ENCODE data around the gene UBAP1L. TPM values are rescaled to one million over a fixed set of nuclear protein-coding genes. Genes with fewer than 3 reads are reported as not detected.

UBAP1L gene
- total RNA-seq, 1 donor from 2014 or later = 1.4 TPM

- DNase-seq (ENCODE audit: low read depth) = peak; percentile 98
Measured at GRCh38 chr15:65044724-65045481, 70.1 kb downstream of the UBAP1L start, which contains the start of gene SLC51B. SLC51B (plus strand) TSS chr15:65045387; CDS start chr15:65050005, 4,618 bp downstream.

DNA sequence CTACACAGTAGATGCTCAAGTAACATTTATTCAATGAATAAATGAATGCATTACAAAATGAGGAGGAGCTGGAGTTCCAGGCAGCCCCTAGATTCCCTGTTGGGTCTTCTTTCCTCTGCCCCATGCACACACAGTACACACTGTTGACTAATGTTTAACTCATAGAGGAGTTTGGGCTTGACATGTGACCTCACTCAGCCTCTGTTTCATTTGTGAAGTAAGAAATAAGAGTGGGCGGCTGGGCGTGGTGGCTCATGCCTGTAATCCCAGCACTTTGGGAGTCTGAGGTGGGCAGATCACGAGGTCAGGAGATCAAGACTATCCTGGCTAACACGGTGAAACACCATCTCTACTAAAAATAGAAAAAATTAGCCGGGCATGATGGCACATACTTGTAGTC lies 70.8 kb downstream of the UBAP1L start:
- peak; percentile 95 for DNase-seq (ENCODE audit: low read depth)

GRCh38 chr15:65042776-65043327 lies 72.1 kb downstream of the UBAP1L start:
- peak; percentile 58 for DNase-seq (ENCODE audit: low read depth)

Other genes starting within 250 kb of the UBAP1L start
- gene ANKDD1A, start 203.3 kb downstream of the UBAP1L start, total RNA-seq = 0.35 and 1.1 TPM in 2 replicates
- 59.7 and 95.5 TPM in 2 replicates for gene SPG21, start 125.3 kb downstream of the UBAP1L start, total RNA-seq
- gene MTFMT, start 85.6 kb downstream of the UBAP1L start, total RNA-seq = 22.6 and 33.7 TPM in 2 replicates
- gene SLC51B, start 69.8 kb downstream of the UBAP1L start, total RNA-seq = 0.15 TPM in 1 of 2 replicates, not detected in the other
- not detected in 2 replicates for gene RASL12, start 47.2 kb downstream of the UBAP1L start, total RNA-seq
- not detected in 2 replicates for gene KBTBD13, start 38.5 kb downstream of the UBAP1L start, total RNA-seq
- gene PDCD7, start 18.6 kb upstream of the UBAP1L start, total RNA-seq = 12.9 and 18.4 TPM in 2 replicates
- gene CLPX, start 70.1 kb upstream of the UBAP1L start, total RNA-seq = 42.0 and 110 TPM in 2 replicates
- gene CILP, start 96.3 kb upstream of the UBAP1L start, total RNA-seq = under 0.01 and 0.40 TPM in 2 replicates
- gene PARP16, start 171.7 kb upstream of the UBAP1L start, total RNA-seq = 1.7 and 4.0 TPM in 2 replicates
- gene RNU5A-1, start 180.9 kb upstream of the UBAP1L start, total RNA-seq = not detected in 2 replicates
- not detected in 2 replicates for gene RNU5B-1, start 189.5 kb upstream of the UBAP1L start, total RNA-seq

Data from renal cortical epithelial cell (primary cell).